Measurements from ENCODE around the gene ARPC1B.
A peak's percentile ranks its signal among the peaks of the same experiment; 100 is the strongest.

The ARPC1B gene

GRCh38 chr7:99389772-99390171 is 15.2 kb downstream of the ARPC1B start:
- no peak for DNase-seq (ENCODE audit: low spot score)

GRCh38 chr7:99390941-99391602 is 16.5 kb downstream of the ARPC1B start:
- DNase-seq (ENCODE audit: low spot score) = no peak

GRCh38 chr7:99392046-99392445 is 17.5 kb downstream of the ARPC1B start:
- DNase-seq (ENCODE audit: low spot score) = no peak

- peak; percentile 86 for DNase-seq (ENCODE audit: low spot score)
Measured at GRCh38 chr7:99392659-99393354, 18.3 kb downstream of the ARPC1B start.

GRCh38 chr7:99393355-99394187 is 19.0 kb downstream of the ARPC1B start:
- peak; percentile 88 for DNase-seq (ENCODE audit: low spot score)

- DNase-seq (ENCODE audit: low spot score) = no peak
Measured at GRCh38 chr7:99394188-99394502, 19.6 kb downstream of the ARPC1B start.

GRCh38 chr7:99395616-99396327 is 21.2 kb downstream of the ARPC1B start:
- no peak for DNase-seq (ENCODE audit: low spot score)

- no peak for DNase-seq (ENCODE audit: low spot score)
Measured at GRCh38 chr7:99396418-99397296, 22.1 kb downstream of the ARPC1B start.

GRCh38 chr7:99397297-99397983 is 22.9 kb downstream of the ARPC1B start:
- DNase-seq (ENCODE audit: low spot score) = no peak

GRCh38 chr7:99398891-99399445 is 24.4 kb downstream of the ARPC1B start:
- no peak for DNase-seq (ENCODE audit: low spot score)

GRCh38 chr7:99399597-99399996 is 25.1 kb downstream of the ARPC1B start:
- DNase-seq (ENCODE audit: low spot score) = no peak

- DNase-seq (ENCODE audit: low spot score) = no peak
Measured at GRCh38 chr7:99402854-99403253, 28.3 kb downstream of the ARPC1B start.

- DNase-seq (ENCODE audit: low spot score) = no peak
Measured at GRCh38 chr7:99403764-99404163, 29.2 kb downstream of the ARPC1B start.

GRCh38 chr7:99404235-99404976 is 29.9 kb downstream of the ARPC1B start:
- DNase-seq (ENCODE audit: low spot score) = no peak

GRCh38 chr7:99404977-99405320 is 30.4 kb downstream of the ARPC1B start:
- DNase-seq (ENCODE audit: low spot score) = no peak

GRCh38 chr7:99406557-99406956 is 32.0 kb downstream of the ARPC1B start:
- no peak for DNase-seq (ENCODE audit: low spot score)

GRCh38 chr7:99407872-99408378 is 33.4 kb downstream of the ARPC1B start:
- DNase-seq (ENCODE audit: low spot score) = no peak

- peak; percentile 94 for DNase-seq (ENCODE audit: low spot score)
Measured at GRCh38 chr7:99408379-99409191, 34.1 kb downstream of the ARPC1B start, which contains the start of the genes BUD31 and PDAP1. Gene BUD31 (plus strand): TSS chr7:99408969. CDS start chr7:99411093, 2,124 bp downstream. Gene PDAP1 (minus strand): TSS chr7:99408597. CDS start chr7:99408548, 49 bp downstream.

GRCh38 chr7:99409192-99409572 is 34.7 kb downstream of the ARPC1B start:
- no peak for DNase-seq (ENCODE audit: low spot score)

All from ecto neural progenitor cell (in vitro differentiated cells).